Measurements from ENCODE around the gene GPANK1. TPM values are rescaled to one million over a fixed set of nuclear protein-coding genes. Genes with fewer than 3 reads are reported as not detected.
A peak's percentile ranks its signal among the peaks of the same experiment; 100 is the strongest.

GPANK1 gene
- total and polyA plus RNA-seq, 2 of the 13 experiments (the other 11 are each of a cell fraction or from before 2014, with no cell fraction given): 15.4 to 22.8 TPM

- TF ChIP-seq EP300 (IDR thresholded peaks at IDR 0.05; ENCODE audit: low read depth in 2 of 2, low read length in 2 of 2) (no peak), EP300 (CRISPR knock-in tag; IDR thresholded peaks at IDR 0.05; ENCODE audit: borderline replicate concordance) (peak; percentile 42; the same call in 1 of the 2 replicates), GMEB1 (CRISPR knock-in tag; IDR thresholded peaks at IDR 0.05; ENCODE audit: borderline replicate concordance) (peak; percentile 69; the same call in 1 of the 2 replicates), ZFX (CRISPR knock-in tag; IDR thresholded peaks at IDR 0.05; ENCODE audit: low read depth) (peak; percentile 95), ZNF282 (IDR thresholded peaks at IDR 0.05; ENCODE audit: partially characterized antibody) (no peak), ZNF879 (CRISPR knock-in tag; IDR thresholded peaks at IDR 0.05) (no peak), ZXDC (CRISPR knock-in tag; IDR thresholded peaks at IDR 0.05) (no peak; the same call in 1 of the 2 replicates), KLF11 (CRISPR knock-in tag; IDR thresholded peaks at IDR 0.05) (0 out of 2 replicates have a peak, but pooled peaks have one; percentile 21), ZIK1 (CRISPR knock-in tag; IDR thresholded peaks at IDR 0.05; ENCODE audit: borderline replicate concordance, low read depth) (peak; percentile 57; the same call in 1 of the 2 replicates), ZBTB44 (CRISPR knock-in tag; IDR thresholded peaks at IDR 0.05) (no peak), POLR2A (IDR thresholded peaks at IDR 0.05; ENCODE audit: insufficient read depth in 1 of 2, low read depth in 2 of 2, low read length in 2 of 2) (peak in 1 of 2 experiments; percentile 59; a peak in 1 of 4 replicates), SRY (CRISPR knock-in tag; IDR thresholded peaks at IDR 0.05) (peak; percentile 86; the same call in 1 of the 2 replicates)
- TF ChIP-seq, protein P1, sequence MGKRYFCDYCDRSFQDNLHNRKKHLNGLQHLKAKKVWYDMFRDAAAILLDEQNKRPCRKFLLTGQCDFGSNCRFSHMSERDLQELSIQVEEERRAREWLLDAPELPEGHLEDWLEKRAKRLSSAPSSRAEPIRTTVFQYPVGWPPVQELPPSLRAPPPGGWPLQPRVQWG (CRISPR knock-in tag; IDR thresholded peaks at IDR 0.05; ENCODE audit: borderline replicate concordance, low read depth): no peak
- TF ChIP-seq, protein P2, sequence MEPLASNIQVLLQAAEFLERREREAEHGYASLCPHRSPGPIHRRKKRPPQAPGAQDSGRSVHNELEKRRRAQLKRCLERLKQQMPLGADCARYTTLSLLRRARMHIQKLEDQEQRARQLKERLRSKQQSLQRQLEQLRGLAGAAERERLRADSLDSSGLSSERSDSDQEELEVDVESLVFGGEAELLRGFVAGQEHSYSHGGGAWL (CRISPR knock-in tag; IDR thresholded peaks at IDR 0.05): peak; percentile 84
- TF ChIP-seq, protein P3, sequence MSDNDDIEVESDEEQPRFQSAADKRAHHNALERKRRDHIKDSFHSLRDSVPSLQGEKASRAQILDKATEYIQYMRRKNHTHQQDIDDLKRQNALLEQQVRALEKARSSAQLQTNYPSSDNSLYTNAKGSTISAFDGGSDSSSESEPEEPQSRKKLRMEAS (IDR thresholded peaks at IDR 0.05): no peak
Measured at GRCh38 chr6:31660381-31661261, 4.2 kb downstream of the GPANK1 start, which contains the start of gene C6orf47 (continued).

Measured in HepG2 (cell line).